ENCODE measurements around the gene PIK3R3.

The PIK3R3 gene

GRCh38 chr1:46002551-46003150 is 129.8 kb downstream of the PIK3R3 start:
- no peaks in the 10 kb centered on the region for H3K27me3 ChIP-seq (ENCODE audit: insufficient read depth, low read depth)
- TF ChIP-seq, protein P1, sequence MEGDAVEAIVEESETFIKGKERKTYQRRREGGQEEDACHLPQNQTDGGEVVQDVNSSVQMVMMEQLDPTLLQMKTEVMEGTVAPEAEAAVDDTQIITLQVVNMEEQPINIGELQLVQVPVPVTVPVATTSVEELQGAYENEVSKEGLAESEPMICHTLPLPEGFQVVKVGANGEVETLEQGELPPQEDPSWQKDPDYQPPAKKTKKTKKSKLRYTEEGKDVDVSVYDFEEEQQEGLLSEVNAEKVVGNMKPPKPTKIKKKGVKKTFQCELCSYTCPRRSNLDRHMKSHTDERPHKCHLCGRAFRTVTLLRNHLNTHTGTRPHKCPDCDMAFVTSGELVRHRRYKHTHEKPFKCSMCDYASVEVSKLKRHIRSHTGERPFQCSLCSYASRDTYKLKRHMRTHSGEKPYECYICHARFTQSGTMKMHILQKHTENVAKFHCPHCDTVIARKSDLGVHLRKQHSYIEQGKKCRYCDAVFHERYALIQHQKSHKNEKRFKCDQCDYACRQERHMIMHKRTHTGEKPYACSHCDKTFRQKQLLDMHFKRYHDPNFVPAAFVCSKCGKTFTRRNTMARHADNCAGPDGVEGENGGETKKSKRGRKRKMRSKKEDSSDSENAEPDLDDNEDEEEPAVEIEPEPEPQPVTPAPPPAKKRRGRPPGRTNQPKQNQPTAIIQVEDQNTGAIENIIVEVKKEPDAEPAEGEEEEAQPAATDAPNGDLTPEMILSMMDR (conservative IDR thresholded peaks at IDR 0.05; ENCODE audit: low read depth, low read length): no peak
- no peak overlapping the region for H3K4me2 ChIP-seq
- H3K36me3 ChIP-seq (ENCODE audit: insufficient read depth): no peaks in the 10 kb centered on the region
- H3K4me1 ChIP-seq (ENCODE audit: low read depth, poor library complexity, severe bottlenecking): no peaks in the 10 kb centered on the region
- H4K20me1 ChIP-seq (ENCODE audit: insufficient read depth): no peaks in the 10 kb centered on the region
- H3K79me2 ChIP-seq (ENCODE audit: insufficient read depth, low read depth): no peaks in the 10 kb centered on the region
- no peak overlapping the region for H3K4me3 ChIP-seq (IDR thresholded peaks at IDR 0.05; ENCODE audit: insufficient read depth, low read depth, low read length)
- no peak overlapping the region for H2AFZ ChIP-seq (ENCODE audit: low read depth)
- H3K9ac ChIP-seq: no peak overlapping the region
- H3K27ac ChIP-seq: no peak overlapping the region

DNA sequence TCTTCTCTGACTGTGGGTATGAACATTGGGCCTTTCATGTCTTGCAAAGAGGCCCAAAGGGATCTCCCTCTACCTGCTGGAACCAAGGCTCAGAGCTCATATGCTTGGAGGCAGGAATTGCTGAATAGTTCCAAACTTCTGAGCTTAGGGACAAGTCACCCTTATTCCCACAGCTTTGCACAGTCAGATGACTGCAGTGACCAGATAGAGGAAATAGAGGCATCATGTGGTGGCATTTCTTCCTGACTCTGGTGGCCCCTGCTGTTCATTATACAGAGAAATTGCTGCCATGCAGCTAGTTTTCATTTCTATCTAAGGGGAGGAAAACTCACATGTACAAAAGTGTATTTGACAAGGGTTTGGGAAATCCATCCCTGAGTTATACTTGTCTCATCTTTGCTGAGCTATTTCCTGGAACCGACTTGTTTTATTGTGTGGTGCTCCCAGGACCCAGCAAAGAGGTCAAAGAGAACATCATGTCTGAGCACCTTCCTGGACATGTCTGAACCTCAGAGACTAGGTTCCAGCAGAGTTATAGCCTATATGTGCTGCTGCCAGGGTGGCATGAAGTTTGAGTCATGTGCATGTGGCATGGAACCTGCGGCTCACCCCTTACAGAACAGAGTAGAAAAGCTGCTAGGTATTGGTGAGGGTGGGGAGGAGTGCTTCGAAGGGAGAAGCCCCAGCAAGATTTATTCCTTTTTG is 131.2 kb downstream of the PIK3R3 start:
- TF ChIP-seq, protein P1 (conservative IDR thresholded peaks at IDR 0.05; ENCODE audit: low read depth, low read length): no peak
- no peak overlapping the region for H3K9ac ChIP-seq
- H3K4me1 ChIP-seq (ENCODE audit: low read depth, poor library complexity, severe bottlenecking): no peaks in the 10 kb centered on the region
- H3K27ac ChIP-seq: no peak overlapping the region
- H3K4me3 ChIP-seq (IDR thresholded peaks at IDR 0.05; ENCODE audit: insufficient read depth, low read depth, low read length): no peak overlapping the region
- H3K79me2 ChIP-seq (ENCODE audit: insufficient read depth, low read depth): no peaks in the 10 kb centered on the region
- H3K4me2 ChIP-seq: no peak overlapping the region
- H3K36me3 ChIP-seq (ENCODE audit: insufficient read depth): no peaks in the 10 kb centered on the region
- H3K27me3 ChIP-seq (ENCODE audit: insufficient read depth, low read depth): no peaks in the 10 kb centered on the region
- no peaks in the 10 kb centered on the region for H4K20me1 ChIP-seq (ENCODE audit: insufficient read depth)
- no peak overlapping the region for H2AFZ ChIP-seq (ENCODE audit: low read depth)

DNA sequence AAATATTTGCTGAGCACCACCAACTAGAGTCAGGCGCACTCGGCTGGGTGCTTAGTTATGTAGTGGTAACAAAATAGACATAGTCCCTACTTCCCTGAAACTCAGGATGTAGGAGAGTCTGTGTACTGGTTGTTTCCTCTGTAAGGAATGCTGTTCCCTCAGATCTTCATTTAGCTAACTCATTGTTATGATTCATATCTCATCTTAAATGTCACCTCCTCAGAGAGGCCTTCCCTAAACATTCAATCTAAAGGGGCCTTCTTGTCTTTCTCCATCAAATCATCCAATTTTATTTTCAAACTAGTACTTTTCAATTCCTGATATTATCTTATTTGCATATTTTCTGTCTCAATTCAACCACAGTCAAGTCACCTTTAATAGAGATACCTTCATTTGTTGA is 132.9 kb downstream of the PIK3R3 start:
- no peaks in the 10 kb centered on the region for H3K27me3 ChIP-seq (ENCODE audit: insufficient read depth, low read depth)
- no peaks in the 10 kb centered on the region for H3K36me3 ChIP-seq (ENCODE audit: insufficient read depth)
- H3K4me1 ChIP-seq (ENCODE audit: low read depth, poor library complexity, severe bottlenecking): no peaks in the 10 kb centered on the region
- no peak overlapping the region for H3K27ac ChIP-seq
- no peaks in the 10 kb centered on the region for H4K20me1 ChIP-seq (ENCODE audit: insufficient read depth)
- no peaks in the 10 kb centered on the region for H3K79me2 ChIP-seq (ENCODE audit: insufficient read depth, low read depth)
- TF ChIP-seq, protein P1 (conservative IDR thresholded peaks at IDR 0.05; ENCODE audit: low read depth, low read length): no peak
- H3K9ac ChIP-seq: no peak overlapping the region
- H3K4me2 ChIP-seq: no peak overlapping the region
- no peak overlapping the region for H2AFZ ChIP-seq (ENCODE audit: low read depth)
- H3K4me3 ChIP-seq (IDR thresholded peaks at IDR 0.05; ENCODE audit: insufficient read depth, low read depth, low read length): no peak overlapping the region

DNA sequence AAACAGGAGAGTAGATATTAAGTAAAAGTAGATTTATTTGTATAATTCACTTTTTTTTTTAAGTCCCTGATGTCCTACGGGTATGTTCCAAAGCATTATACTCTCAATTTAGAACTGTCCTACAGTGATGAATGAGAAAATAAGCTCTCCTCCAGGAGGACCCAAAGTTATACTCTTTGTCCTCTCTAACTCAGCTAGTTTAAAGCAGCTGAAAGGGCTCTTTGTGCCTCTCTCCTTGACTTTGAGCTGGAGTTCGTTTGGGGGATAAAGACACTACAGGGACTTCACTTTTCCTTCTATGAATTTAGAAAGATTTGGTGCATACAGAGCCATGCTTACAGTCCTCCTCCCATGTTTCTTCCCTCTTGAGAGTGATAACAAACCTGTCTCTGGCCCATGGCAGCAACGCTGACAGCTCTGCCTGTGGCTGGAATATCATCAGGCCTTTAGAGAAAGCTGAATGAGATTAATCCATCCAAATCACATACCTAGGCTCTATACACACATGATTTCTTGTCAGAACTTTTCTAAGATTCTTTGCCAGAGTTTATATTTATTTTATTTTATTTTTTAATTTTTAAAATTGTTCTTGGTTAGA is 134.3 kb downstream of the PIK3R3 start:
- no peaks in the 10 kb centered on the region for H3K36me3 ChIP-seq (ENCODE audit: insufficient read depth)
- H3K4me2 ChIP-seq: no peak overlapping the region
- no peaks in the 10 kb centered on the region for H3K4me1 ChIP-seq (ENCODE audit: low read depth, poor library complexity, severe bottlenecking)
- TF ChIP-seq, protein P1 (conservative IDR thresholded peaks at IDR 0.05; ENCODE audit: low read depth, low read length): no peak
- no peak overlapping the region for H3K9ac ChIP-seq
- H3K79me2 ChIP-seq (ENCODE audit: insufficient read depth, low read depth): no peaks in the 10 kb centered on the region
- H3K27me3 ChIP-seq (ENCODE audit: insufficient read depth, low read depth): no peaks in the 10 kb centered on the region
- no peaks in the 10 kb centered on the region for H4K20me1 ChIP-seq (ENCODE audit: insufficient read depth)
- H3K4me3 ChIP-seq (IDR thresholded peaks at IDR 0.05; ENCODE audit: insufficient read depth, low read depth, low read length): no peak overlapping the region
- no peak overlapping the region for H2AFZ ChIP-seq (ENCODE audit: low read depth)
- no peak overlapping the region for H3K27ac ChIP-seq

Measured in KMS-11 (cell line).